DLD1 (cell line): ENCODE results near the gene YEATS4.

ENCODE experiments used
- in situ Hi-C: cut with HindIII; loops from 2 replicates; pipeline ENCODE4 v1.10.0; 2017; ENCODE audit warnings: low sequenced_read_pairs

The YEATS4 gene

GRCh38 chr12:69430942-69431590 lies 71.5 kb downstream of the YEATS4 start:
- in situ Hi-C loops = no loop called here

- in situ Hi-C loops = no loop called here
Observed at GRCh38 chr12:69431591-69432222, 72.2 kb downstream of the YEATS4 start.

GRCh38 chr12:69433653-69434052 lies 74.1 kb downstream of the YEATS4 start:
- in situ Hi-C loops = no loop called here

DNA sequence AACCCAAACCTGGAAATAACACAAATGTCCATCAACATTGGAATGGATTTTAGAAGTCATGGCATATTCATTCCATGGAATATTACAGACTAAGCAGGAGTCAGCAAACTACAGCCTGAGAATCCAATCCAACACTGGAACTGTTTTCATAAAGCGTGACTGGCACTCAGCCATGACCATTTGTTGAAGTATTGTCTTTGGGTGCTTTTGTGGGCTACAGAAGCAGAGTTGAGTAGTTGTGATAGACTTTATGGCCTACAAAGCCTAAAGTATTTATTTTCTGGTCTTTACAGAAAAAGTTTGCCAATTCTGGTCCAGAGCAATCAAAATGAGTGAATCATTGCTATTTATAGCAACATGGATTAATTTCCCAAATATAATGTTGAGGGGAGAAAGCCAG lies 76.1 kb downstream of the YEATS4 start:
- in situ Hi-C loops = no loop called here

- in situ Hi-C loops = no loop called here
Observed at GRCh38 chr12:69437073-69437472, 77.5 kb downstream of the YEATS4 start.

DNA sequence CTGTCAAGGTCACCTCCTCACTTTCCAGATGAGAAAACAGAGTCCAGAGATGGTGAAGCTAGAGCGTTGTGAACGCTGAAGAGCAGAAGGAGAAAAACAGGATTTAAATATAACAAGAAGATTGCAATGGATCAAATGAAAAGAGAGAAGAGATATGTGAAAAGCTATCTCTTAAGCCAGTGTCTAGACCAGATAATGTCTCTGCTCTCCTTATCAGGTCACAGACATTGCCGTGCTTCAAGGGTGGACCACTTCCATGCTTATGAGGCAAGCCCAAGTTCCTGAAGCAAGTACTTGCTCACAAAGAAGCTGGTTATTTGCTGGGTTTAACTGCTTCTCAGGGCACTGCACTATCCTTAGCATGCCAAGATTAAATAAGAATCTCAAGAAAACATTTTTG lies 79.0 kb downstream of the YEATS4 start:
- in situ Hi-C loops = no loop called here

- in situ Hi-C loops = no loop called here
Observed at GRCh38 chr12:69440016-69440415, 80.5 kb downstream of the YEATS4 start.
